MM.1S (cell line): Measurements from ENCODE around the gene UBE2Q2.

Experiments
- DNase-seq: peaks from one replicate; pipeline ENCODE4 v3.0.0-alpha.2; 2015
- H2AFZ ChIP-seq: fragments of 300-600 bp; sonication (generic); 2 replicates; pipeline ENCODE4 v1.6.0; 2016; ENCODE audit warnings: antibody characterized with exemption, low read length
- H3F3A ChIP-seq: fragments of 300-600 bp; sonication (generic); 2 replicates; pipeline ENCODE4 v1.6.1; 2016; ENCODE audit warnings: mild to moderate bottlenecking, antibody characterized with exemption, low read length, moderate library complexity, mixed read lengths; ENCODE audit not compliant: insufficient read depth
- H3K27ac ChIP-seq: fragments of 300-600 bp; sonication (generic); 2 replicates; pipeline ENCODE4 v1.5.1; 2016; ENCODE audit warnings: mild to moderate bottlenecking, low read length
- H3K27me3 ChIP-seq: fragments of 300-600 bp; sonication (generic); replicated peaks from 2 replicates; pipeline ENCODE4 v1.6.0; 2016; ENCODE audit warnings: low read length; ENCODE audit not compliant: insufficient read depth
- H3K36me3 ChIP-seq: fragments of 300-600 bp; sonication (generic); replicated peaks from 2 replicates; pipeline ENCODE4 v1.6.1; 2016; ENCODE audit warnings: mild to moderate bottlenecking, low read length, mixed read lengths; ENCODE audit not compliant: insufficient read depth
- H3K4me1 ChIP-seq: fragments of 300-600 bp; sonication (generic); 2 replicates; pipeline ENCODE4 v1.6.1; 2016; ENCODE audit warnings: low read length, mixed read lengths
- H3K4me2 ChIP-seq: fragments of 300-600 bp; sonication (generic); 2 replicates; pipeline ENCODE4 v1.6.0; 2016; ENCODE audit warnings: low read depth, low read length
- H3K4me3 ChIP-seq: fragments of 300-600 bp; sonication (generic); 2 replicates; pipeline ENCODE4 v1.5.1; 2016; ENCODE audit warnings: low read length, mixed read lengths
- H3K79me2 ChIP-seq: fragments of 300-600 bp; sonication (generic); 2 replicates; pipeline ENCODE4 v1.6.1; 2016; ENCODE audit warnings: mixed run types, low read length, mixed read lengths
- H3K9ac ChIP-seq: fragments of 300-600 bp; sonication (generic); 2 replicates; pipeline ENCODE4 v1.6.1; 2016; ENCODE audit warnings: low read length, mixed read lengths
- H3K9me2 ChIP-seq: fragments of 300-600 bp; sonication (generic); replicated peaks from 2 replicates; pipeline ENCODE4 v1.6.1; 2016; ENCODE audit warnings: mild to moderate bottlenecking, low read length, mixed read lengths; ENCODE audit not compliant: insufficient read depth
- H3K9me3 ChIP-seq: fragments of 300-600 bp; sonication (generic); replicated peaks from 2 replicates; pipeline ENCODE4 v1.6.1; 2016; ENCODE audit warnings: mild to moderate bottlenecking, low read length, mixed read lengths; ENCODE audit not compliant: insufficient read depth
- H4K20me1 ChIP-seq: fragments of 300-600 bp; sonication (generic); 2 replicates; pipeline ENCODE4 v1.6.1; 2016; ENCODE audit warnings: mild to moderate bottlenecking, low read length, moderate library complexity, mixed read lengths; ENCODE audit not compliant: insufficient read depth
- EZH2 ChIP-seq: fragments of 300-600 bp; sonication (generic); optimal IDR thresholded peaks from 2 replicates; pipeline ENCODE3; 2017; ENCODE audit warnings: low read depth, mild to moderate bottlenecking, antibody characterized with exemption, low read length, mixed read lengths
- EZH2phosphoT487 ChIP-seq: fragments of 300-600 bp; sonication (generic); IDR thresholded peaks from 2 replicates; pipeline ENCODE4 v1.6.1; 2018; ENCODE audit warnings: antibody characterized with exemption, low read length
- TF ChIP-seq, protein P1 (sequence below): fragments of 300-600 bp; sonication (generic); IDR thresholded peaks from 2 replicates; pipeline ENCODE4 v1.5.1; 2016; ENCODE audit warnings: antibody characterized with exemption, low read length, mixed read lengths

UBE2Q2 gene

DNA sequence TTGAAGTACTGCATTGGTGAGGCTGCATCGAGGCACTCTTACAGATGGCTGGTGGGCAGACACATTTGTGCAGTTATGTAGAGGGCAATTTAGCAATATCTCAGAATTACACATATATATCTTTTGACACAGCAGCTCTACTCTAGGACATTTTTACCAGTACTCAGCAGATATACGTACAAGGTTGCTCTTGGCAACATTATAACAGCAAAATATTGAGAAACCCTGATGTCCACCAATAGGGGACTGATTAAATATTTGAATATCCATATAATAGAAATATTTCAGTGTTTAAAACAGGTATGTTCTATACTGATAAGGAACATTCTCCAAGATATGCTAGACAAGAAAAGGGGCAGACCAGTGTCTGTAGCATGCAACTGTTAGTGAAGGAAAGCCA is 52.5 kb downstream of the UBE2Q2 start:
- H3K9me3 ChIP-seq: no peaks in the 10 kb centered on the region
- H3K9ac ChIP-seq: no peak overlapping the region
- no peak overlapping the region for H2AFZ ChIP-seq
- no peak overlapping the region for H3K4me3 ChIP-seq
- no peaks in the 10 kb centered on the region for H3K9me2 ChIP-seq
- H4K20me1 ChIP-seq: no peaks in the 10 kb centered on the region
- no peak for DNase-seq
- no peaks in the 10 kb centered on the region for H3K36me3 ChIP-seq
- H3K4me2 ChIP-seq: no peak overlapping the region
- no peak overlapping the region for H3K27ac ChIP-seq
- no peaks in the 10 kb centered on the region for H3K4me1 ChIP-seq
- no peaks in the 10 kb centered on the region for H3K27me3 ChIP-seq
- no peaks in the 10 kb centered on the region for H3K79me2 ChIP-seq
- H3F3A ChIP-seq: no peaks in the 10 kb centered on the region
- TF ChIP-seq EZH2phosphoT487 (no peak), EZH2 (no peak)
- TF ChIP-seq, protein P1, sequence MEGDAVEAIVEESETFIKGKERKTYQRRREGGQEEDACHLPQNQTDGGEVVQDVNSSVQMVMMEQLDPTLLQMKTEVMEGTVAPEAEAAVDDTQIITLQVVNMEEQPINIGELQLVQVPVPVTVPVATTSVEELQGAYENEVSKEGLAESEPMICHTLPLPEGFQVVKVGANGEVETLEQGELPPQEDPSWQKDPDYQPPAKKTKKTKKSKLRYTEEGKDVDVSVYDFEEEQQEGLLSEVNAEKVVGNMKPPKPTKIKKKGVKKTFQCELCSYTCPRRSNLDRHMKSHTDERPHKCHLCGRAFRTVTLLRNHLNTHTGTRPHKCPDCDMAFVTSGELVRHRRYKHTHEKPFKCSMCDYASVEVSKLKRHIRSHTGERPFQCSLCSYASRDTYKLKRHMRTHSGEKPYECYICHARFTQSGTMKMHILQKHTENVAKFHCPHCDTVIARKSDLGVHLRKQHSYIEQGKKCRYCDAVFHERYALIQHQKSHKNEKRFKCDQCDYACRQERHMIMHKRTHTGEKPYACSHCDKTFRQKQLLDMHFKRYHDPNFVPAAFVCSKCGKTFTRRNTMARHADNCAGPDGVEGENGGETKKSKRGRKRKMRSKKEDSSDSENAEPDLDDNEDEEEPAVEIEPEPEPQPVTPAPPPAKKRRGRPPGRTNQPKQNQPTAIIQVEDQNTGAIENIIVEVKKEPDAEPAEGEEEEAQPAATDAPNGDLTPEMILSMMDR: no peak

DNA sequence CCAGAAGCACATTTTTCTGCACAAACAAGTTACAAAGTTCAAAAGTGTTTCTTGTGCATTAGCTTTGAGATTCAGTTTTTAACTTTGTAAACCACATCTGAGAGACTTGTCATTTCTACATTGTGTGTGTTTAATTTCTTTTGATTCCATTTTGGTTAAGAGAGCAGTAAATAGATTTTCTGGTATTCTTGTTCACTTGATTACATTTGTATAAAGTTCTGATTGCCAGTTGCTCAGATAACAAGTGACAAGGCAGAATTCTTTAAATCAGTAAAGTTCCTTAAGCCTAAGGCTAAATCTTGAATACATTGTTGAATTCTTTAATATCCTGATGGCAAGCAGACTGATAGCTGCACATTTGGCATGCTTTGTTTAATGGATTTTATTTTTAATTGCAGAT is 57.3 kb downstream of the UBE2Q2 start:
- Histone ChIP-seq H3K4me1 (peaks cover 13% of the 10 kb centered on the region), H2AFZ (no peak overlapping the region), H3K27ac (no peak overlapping the region), H3K9ac (no peak overlapping the region), H3K79me2 (peaks cover 18% of the 10 kb centered on the region), H3K36me3 (no peaks in the 10 kb centered on the region), H4K20me1 (no peaks in the 10 kb centered on the region), H3K4me3 (no peak overlapping the region), H3F3A (peaks cover 10% of the 10 kb centered on the region), H3K4me2 (no peak overlapping the region), H3K9me3 (no peaks in the 10 kb centered on the region), H3K27me3 (no peaks in the 10 kb centered on the region), H3K9me2 (no peaks in the 10 kb centered on the region)
- TF ChIP-seq, protein P1: no peak
- TF ChIP-seq EZH2phosphoT487 (no peak), EZH2 (no peak)
- no peak for DNase-seq

DNA sequence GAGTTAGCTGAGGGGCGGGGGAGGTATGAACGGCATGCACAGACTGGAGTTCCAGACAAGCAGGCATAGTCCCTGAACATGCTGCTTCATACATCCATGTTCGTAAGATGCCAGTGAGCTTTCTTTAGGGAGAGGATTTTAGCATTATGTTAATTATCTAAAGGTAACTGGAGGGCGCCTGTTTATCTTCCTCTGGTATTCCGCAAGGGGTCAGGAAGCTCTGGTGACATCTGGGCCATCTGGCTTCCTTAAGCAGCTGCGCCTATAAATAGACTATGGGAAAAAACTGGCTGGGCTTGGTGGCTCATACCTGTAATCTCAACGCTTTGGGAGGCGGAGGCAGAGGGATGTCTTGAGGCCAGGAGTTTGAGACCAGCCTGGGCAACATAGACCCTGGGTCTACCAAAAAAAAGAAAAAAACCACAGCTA is 58.9 kb downstream of the UBE2Q2 start:
- Histone ChIP-seq H3K79me2 (peaks cover 33% of the 10 kb centered on the region), H3K9me3 (no peaks in the 10 kb centered on the region), H3K4me2 (no peak overlapping the region), H3F3A (peaks cover 10% of the 10 kb centered on the region), H2AFZ (no peak overlapping the region), H3K27me3 (no peaks in the 10 kb centered on the region), H3K9me2 (no peaks in the 10 kb centered on the region), H3K9ac (no peak overlapping the region), H3K4me3 (no peak overlapping the region), H3K36me3 (no peaks in the 10 kb centered on the region; the same call in 1 of the 2 replicates), H3K4me1 (peaks cover 14% of the 10 kb centered on the region), H4K20me1 (no peaks in the 10 kb centered on the region), H3K27ac (no peak overlapping the region)
- DNase-seq: no peak
- TF ChIP-seq EZH2phosphoT487 (no peak), EZH2 (no peak)
- TF ChIP-seq, protein P1: no peak
